Measurements from ENCODE around the gene GJC1.
"Not testable (repeated sequence)": the region's sequence is repeated elsewhere in the genome, so short reads cannot be mapped to it uniquely, and the experiment has no call there.

The GJC1 gene

GRCh38 chr17:44766409-44767038, 63.6 kb downstream of the GJC1 start:
- no peak overlapping the region for H3K27ac ChIP-seq
- no peak for DNase-seq (ENCODE audit: low read depth, low spot score)

- H3K27ac ChIP-seq, result no peak overlapping the region
- DNase-seq (ENCODE audit: low read depth, low spot score), result no peak
Measured at GRCh38 chr17:44765965-44766364, 64.1 kb downstream of the GJC1 start.

- no peak overlapping the region for H3K27ac ChIP-seq
- no peak for DNase-seq (ENCODE audit: low read depth, low spot score)
Measured at GRCh38 chr17:44763170-44763569, 66.9 kb downstream of the GJC1 start.

GRCh38 chr17:44761932-44762810, 67.9 kb downstream of the GJC1 start:
- no peak overlapping the region for H3K27ac ChIP-seq
- DNase-seq (ENCODE audit: low read depth, low spot score), result no peak

GRCh38 chr17:44760474-44761308, 69.4 kb downstream of the GJC1 start:
- no peak for DNase-seq (ENCODE audit: low read depth, low spot score)

GRCh38 chr17:44759916-44760243, 70.2 kb downstream of the GJC1 start:
- DNase-seq (ENCODE audit: low read depth, low spot score), result no peak

More at GRCh38 chr17:44760474-44761308, 69.4 kb downstream of the GJC1 start:
- no peak overlapping the region for H3K27ac ChIP-seq

GRCh38 chr17:44759086-44759915, 70.8 kb downstream of the GJC1 start:
- H3K27ac ChIP-seq, result no peak overlapping the region
- DNase-seq (ENCODE audit: low read depth, low spot score), result no peak

More at GRCh38 chr17:44759916-44760243, 70.2 kb downstream of the GJC1 start:
- H3K27ac ChIP-seq, result no peak overlapping the region

- no peak for DNase-seq (ENCODE audit: low read depth, low spot score)
- H3K27ac ChIP-seq, result no peak within 1 kb of the TSS
Measured at GRCh38 chr17:44758414-44759085, 71.5 kb downstream of the GJC1 start, which contains the start of gene ADAM11. Gene ADAM11 (plus strand): TSS chr17:44758988. CDS start chr17:44759200, 212 bp downstream.

- H3K27ac ChIP-seq, result no peak overlapping the region
- no peak for DNase-seq (ENCODE audit: low read depth, low spot score)
Measured at GRCh38 chr17:44757918-44758413, 72.1 kb downstream of the GJC1 start.

- no peak overlapping the region for H3K27ac ChIP-seq
- no peak for DNase-seq (ENCODE audit: low read depth, low spot score)
Measured at GRCh38 chr17:44757045-44757917, 72.8 kb downstream of the GJC1 start.

- not testable (repeated sequence) for DNase-seq (ENCODE audit: low read depth, low spot score); H3K27ac ChIP-seq
Measured at GRCh38 chr17:44755180-44755579, 74.9 kb downstream of the GJC1 start.

GRCh38 chr17:44754276-44754675, 75.8 kb downstream of the GJC1 start:
- DNase-seq (ENCODE audit: low read depth, low spot score), result no peak
- no peak overlapping the region for H3K27ac ChIP-seq

GRCh38 chr17:44752953-44753861, 76.9 kb downstream of the GJC1 start:
- no peak overlapping the region for H3K27ac ChIP-seq
- no peak for DNase-seq (ENCODE audit: low read depth, low spot score)

- no peak overlapping the region for H3K27ac ChIP-seq
- no peak for DNase-seq (ENCODE audit: low read depth, low spot score)
Measured at GRCh38 chr17:44751806-44752205, 78.3 kb downstream of the GJC1 start.

GRCh38 chr17:44751331-44751730, 78.8 kb downstream of the GJC1 start:
- no peak overlapping the region for H3K27ac ChIP-seq
- no peak for DNase-seq (ENCODE audit: low read depth, low spot score)

- H3K27ac ChIP-seq, result no peak overlapping the region
- no peak for DNase-seq (ENCODE audit: low read depth, low spot score)
Measured at GRCh38 chr17:44749980-44750318, 80.1 kb downstream of the GJC1 start.
